ENCODE results near the gene NFKB2. TPM values are rescaled to one million over a fixed set of nuclear protein-coding genes. Genes with fewer than 3 reads are reported as not detected.
A peak's percentile ranks its signal among the peaks of the same experiment; 100 is the strongest.

The NFKB2 gene
- polyA plus RNA-seq, 1 donor, result 18.7 TPM

- DNase-seq, result peak; percentile 77
Observed at GRCh38 chr10:102408728-102409603, 13.5 kb downstream of the NFKB2 start.

DNA sequence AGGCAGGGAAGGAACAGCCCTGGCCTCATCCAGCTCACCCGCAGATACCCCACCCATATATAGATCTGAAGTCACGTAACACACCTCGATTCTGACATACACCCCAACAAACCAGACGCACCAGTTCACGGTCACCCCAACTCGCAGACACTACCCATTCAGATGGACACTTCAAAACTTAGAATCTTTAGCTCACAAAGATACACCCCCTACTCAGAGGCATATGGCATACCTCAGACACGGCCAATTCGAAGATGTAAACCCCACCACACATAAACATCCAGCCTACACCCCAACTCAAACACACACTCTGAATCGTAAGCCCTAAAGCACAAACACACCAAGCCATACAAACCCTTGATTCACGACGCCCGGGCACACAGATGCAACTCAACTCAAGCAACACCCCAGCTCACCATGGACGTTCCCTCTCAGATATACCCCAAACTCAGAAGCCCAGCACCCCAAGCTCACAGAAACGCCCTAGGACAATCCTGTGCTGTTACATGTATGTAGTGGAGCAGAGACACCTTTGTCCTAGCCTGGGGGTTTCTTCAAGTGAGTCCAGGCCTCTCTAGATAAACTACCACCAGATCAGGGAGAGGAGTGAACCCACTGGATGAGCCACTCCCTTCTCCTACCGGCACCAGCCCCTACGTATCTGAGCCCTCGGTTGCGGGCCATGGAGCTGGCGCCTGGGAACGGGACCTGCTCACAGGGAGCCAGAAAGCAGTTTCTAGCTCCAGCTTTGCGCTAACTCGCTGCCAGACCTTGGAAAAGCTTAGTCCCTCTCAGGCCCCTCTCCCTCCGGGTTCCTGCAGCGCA is 14.3 kb downstream of the NFKB2 start:
- DNase-seq, result no peak

DNA sequence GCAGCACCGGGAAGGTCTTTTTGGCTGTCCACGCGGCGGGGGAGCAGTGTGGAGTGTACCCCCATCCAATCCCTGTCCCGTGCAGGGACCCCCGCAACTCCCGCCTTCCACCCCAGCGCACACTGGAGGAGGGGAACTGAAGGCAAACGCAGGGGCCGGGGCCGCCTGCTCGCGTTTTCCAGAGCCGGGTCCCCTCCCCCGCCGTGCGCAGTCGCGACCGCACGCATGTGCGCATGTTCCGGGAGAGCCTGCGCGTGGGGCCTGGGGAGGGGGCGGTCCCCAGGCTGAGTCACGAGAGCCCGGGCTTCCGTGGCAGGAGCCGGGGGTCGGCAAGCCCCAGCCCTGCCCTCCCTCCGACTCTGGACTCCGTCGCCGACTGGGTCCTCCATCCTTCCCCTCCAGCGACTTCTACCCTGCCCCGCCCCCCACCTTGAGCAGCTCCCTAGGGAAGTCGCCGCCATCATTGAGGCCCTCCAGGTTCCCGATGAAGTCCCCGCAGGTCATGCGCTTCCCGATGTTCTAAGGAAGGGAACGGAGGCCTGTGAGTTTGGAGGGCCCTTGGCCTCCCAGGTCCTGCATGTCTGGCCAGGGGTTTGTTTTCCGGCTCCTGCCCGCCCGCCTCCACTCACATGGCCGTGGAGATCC is 15.0 kb downstream of the NFKB2 start:
- DNase-seq, result peak; percentile 76

DNA sequence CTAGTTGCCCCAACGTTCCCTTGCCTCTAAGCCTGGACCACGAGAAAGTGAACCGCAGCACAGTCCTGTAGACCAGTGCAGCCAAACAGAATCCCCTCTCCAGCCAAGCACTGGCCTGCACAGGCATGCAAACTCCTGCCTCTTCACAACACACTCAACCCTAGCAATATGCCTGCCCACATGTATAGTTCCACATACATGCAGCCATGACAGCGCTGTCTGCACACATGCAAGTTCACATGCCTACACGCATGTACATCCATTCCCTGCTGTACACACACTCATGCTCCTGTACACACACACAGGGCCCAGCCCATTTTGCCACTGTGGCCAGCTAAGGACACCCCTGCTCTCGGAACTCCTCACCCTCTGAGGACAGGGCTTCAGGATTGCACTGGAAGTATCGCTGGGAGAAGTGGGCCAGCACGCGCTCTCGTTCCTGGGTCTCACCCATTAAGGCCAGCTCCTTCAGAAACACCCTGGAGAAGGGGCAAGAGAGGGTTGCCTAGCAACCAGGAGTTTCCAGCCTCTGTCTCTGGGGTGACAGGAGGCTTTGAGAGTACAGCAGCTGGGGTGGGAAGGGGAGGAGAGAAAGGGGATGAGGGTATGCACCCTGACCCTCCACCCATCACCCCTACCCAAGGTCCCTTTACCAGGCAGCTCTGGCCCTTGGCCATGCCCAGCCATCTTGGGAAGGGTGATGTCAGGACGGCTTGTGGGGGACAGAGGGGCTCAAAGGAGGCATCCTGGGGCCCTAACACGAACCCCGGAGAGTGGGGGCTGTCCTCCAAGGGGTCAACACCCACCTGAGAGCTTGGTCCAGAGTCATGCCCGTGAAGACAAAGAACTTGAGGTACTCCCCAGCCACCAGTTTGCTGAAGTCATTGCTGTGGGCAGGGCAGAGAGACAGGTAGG is 16.1 kb downstream of the NFKB2 start:
- DNase-seq, result no peak

DNA sequence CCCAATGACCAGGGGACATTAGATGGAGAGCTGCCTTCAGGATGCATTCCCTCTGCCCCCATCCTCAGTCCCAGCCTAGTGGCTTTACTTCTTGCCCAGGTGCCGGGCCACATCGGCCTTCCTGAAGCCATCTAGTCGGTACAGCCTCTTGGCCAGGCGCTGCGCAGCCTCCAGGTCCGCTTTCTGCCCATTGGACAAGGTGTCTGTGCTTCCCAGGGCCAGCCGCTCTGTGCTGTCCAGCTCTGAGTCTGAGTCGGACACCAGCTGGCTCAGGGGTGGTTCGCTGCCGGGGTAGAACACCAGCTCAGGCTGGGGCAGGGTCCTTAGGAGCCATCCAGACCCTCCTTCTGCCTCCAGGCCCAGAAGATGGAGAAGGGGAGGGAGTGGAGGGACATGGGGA is 16.8 kb downstream of the NFKB2 start:
- no peak for DNase-seq

DNA sequence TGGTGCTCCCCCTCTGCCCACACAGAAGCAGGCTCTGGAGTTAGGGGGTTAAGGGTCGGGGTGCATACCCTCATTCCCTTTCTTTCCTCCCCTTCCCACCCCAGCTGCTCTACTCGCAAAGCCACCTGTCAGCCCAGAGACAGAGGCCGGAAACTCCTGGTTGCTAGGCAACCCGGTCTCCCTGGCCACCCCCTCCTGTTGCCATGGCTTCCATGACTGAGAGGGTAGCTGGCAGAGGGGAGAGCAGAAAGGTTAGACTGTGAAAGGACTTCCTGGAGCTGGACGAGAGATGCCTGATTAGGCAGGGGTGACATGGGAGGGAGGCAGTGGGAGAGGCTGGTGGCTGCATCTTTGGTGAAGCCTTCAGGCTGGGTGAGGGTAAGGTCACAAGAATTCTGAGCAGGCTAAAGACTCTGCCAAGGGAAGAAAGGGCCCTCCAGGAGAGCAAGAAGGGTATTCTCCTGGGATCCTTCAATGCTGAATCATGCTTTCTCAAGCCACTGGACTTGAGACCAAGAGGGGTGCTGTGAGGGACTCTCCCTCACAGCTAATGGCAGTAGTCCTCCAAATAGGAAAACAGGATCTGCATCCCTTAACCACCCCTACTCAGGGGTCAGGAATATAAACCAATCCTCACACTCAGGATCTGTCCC is 17.7 kb downstream of the NFKB2 start:
- DNase-seq, result no peak

DNA sequence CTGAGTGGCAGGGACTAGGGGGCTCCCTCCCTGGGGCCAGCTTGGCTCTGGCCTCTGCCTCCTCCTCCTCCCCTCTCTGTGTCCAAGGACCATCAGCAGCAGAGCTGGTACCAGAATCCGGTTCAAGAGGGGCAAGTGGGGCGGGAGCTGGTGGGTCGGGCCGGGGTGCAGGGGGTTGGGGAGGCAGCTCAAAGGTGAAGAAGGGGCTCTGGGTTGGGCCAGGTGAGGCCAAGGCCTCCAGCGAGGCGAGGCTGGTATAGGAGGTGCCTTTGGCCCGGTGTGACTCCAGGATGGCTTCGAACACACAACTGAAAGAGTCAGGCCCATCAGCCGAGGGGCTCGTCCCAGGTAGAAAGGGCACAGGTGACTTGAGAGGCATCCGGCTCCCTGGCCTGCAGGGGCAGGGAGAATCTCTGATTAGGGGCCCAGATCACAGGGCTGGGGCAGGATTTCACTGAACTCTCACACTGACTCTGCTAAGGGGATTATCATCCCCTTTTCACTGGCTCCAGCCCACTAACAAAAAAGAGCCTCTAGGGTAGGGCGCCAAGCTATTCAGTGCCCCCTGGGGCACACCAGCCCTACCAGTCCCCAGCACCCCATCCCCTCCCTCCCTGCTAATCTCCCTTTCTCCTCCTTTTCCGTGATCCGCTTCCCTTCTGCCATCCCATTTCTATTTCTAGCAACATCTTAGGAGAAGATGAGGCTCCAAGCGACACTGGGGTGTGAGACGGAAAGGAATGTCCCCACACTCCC is 18.5 kb downstream of the NFKB2 start:
- no peak for DNase-seq

- no peak for DNase-seq
Observed at GRCh38 chr10:102414749-102415148, 19.2 kb downstream of the NFKB2 start.

DNA sequence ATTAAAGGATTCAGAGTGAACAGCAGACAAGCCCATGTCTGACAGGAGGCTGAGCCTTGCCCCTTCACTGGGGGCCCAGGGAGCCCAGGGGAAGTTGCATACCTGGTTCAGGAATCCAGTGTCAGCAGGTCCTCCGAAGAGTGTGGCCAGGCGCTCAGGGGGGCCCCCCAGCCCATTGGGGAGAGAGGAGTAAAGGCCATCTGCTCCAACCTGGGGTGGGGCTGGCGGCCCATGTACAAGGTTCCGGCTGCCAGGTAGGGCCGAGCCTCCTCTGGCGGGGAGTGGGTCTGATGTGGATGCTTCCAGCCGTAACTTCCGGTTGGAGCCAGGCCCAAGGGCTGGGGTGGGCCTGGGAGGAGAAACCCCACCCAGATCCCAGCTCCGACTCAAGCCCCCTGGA is 20.8 kb downstream of the NFKB2 start:
- DNase-seq, result no peak

DNA sequence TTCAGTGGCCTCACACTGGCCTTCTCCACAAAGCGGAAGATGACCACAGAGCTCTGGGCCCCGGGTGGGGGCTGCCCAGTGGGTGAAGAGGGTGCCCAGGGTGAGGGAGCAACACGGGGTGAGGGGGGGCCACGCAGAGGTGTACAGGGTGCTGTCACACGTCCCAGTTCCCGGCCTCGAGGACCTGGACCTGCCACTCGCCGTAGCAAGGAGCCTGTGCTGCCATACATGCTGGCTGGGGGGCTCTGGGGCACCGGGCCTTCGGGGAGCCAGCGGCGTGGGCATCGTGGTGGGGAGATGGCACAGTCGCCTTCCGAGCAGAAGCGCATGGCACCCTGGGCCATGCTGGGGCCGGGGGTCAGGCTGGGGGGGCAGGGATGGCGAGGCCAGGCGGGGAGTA is 21.2 kb downstream of the NFKB2 start:
- DNase-seq, result no peak

GRCh38 chr10:102418622-102419268 is 23.2 kb downstream of the NFKB2 start, which contains the start of gene PSD:
Gene PSD, minus strand, starts transcription at chr10:102418785. Its CDS starts 1,747 bp downstream, at chr10:102417038.
- DNase-seq, result no peak

- DNase-seq, result peak; percentile 62
Observed at GRCh38 chr10:102419269-102420180, 24.0 kb downstream of the NFKB2 start.

DNA sequence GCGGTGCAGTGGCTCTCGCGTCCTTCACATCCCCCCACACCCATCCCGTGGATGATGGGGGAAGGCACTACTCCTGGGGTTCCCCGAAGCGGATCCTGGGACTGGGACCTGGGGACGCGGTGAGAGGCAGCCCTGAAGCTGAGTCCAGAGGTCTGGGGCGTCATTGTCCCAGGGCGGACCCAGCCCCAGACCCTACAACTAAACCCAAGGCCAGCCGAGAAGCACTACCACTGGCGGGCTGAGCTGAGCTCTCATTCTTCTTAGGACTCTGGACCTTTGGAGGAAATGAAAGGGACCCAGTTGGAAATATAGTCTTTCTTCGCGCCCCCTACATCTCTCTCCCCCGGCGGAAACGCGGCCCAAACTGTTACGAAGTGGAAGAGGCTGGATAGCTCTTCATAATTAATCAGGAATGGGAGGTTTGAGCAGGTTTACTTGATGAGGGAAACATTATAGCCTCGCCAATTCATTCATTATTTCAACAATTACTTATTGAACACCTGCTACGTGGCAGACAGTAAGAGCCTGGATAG is 24.7 kb downstream of the NFKB2 start:
- DNase-seq, result no peak

GRCh38 chr10:102420714-102421506 is 25.4 kb downstream of the NFKB2 start, which contains the start of gene FBXL15:
Gene FBXL15, plus strand, starts transcription at chr10:102420836. Its CDS starts 294 bp downstream, at chr10:102421130.
- DNase-seq, result peak; percentile 96

- no peak for DNase-seq
Observed at GRCh38 chr10:102421507-102421756, 25.9 kb downstream of the NFKB2 start.

- no peak for DNase-seq
Observed at GRCh38 chr10:102421757-102422512, 26.4 kb downstream of the NFKB2 start.

GRCh38 chr10:102422545-102423129 is 27.1 kb downstream of the NFKB2 start:
- peak; percentile 70 for DNase-seq

Measured in hindlimb muscle (tissue), 1 donor.